A204.1 (cell line): ENCODE results near the gene ROR1.

Experiments
- FAIRE-seq: peaks from 2 replicates; lab custom pipeline; 2012; peaks lifted over from hg19 to GRCh38; lab: Jason Lieb, UNC

The ROR1 gene

GRCh38 chr1:63913533-63913932 is 139.7 kb downstream of the ROR1 start:
- FAIRE-seq = no peak

GRCh38 chr1:63914241-63914640 is 140.4 kb downstream of the ROR1 start:
- no peak for FAIRE-seq

GRCh38 chr1:63914706-63915105 is 140.9 kb downstream of the ROR1 start:
- no peak for FAIRE-seq

- FAIRE-seq = no peak
Measured at GRCh38 chr1:63915121-63915520, 141.3 kb downstream of the ROR1 start.

- FAIRE-seq = no peak
Measured at GRCh38 chr1:63916485-63917360, 142.9 kb downstream of the ROR1 start.

- FAIRE-seq = no peak
Measured at GRCh38 chr1:63917571-63918417, 144.0 kb downstream of the ROR1 start.

- no peak for FAIRE-seq
Measured at GRCh38 chr1:63918418-63918945, 144.7 kb downstream of the ROR1 start.

- FAIRE-seq = no peak
Measured at GRCh38 chr1:63920154-63921117, 146.6 kb downstream of the ROR1 start.

GRCh38 chr1:63921359-63921758 is 147.5 kb downstream of the ROR1 start:
- no peak for FAIRE-seq

- no peak for FAIRE-seq
Measured at GRCh38 chr1:63921802-63922201, 148.0 kb downstream of the ROR1 start.

GRCh38 chr1:63922848-63923247 is 149.0 kb downstream of the ROR1 start:
- FAIRE-seq = no peak

GRCh38 chr1:63923302-63923701 is 149.5 kb downstream of the ROR1 start:
- FAIRE-seq = no peak

- FAIRE-seq = no peak
Measured at GRCh38 chr1:63924600-63924999, 150.8 kb downstream of the ROR1 start.

- FAIRE-seq = no peak
Measured at GRCh38 chr1:63928186-63929105, 154.6 kb downstream of the ROR1 start.

GRCh38 chr1:63929106-63929478 is 155.3 kb downstream of the ROR1 start:
- FAIRE-seq = no peak

- FAIRE-seq = no peak
Measured at GRCh38 chr1:63931468-63931867, 157.7 kb downstream of the ROR1 start.

GRCh38 chr1:63934697-63935096 is 160.9 kb downstream of the ROR1 start:
- no peak for FAIRE-seq

GRCh38 chr1:63935143-63935542 is 161.3 kb downstream of the ROR1 start:
- no peak for FAIRE-seq

GRCh38 chr1:63935553-63935952 is 161.7 kb downstream of the ROR1 start:
- no peak for FAIRE-seq

- no peak for FAIRE-seq
Measured at GRCh38 chr1:63936276-63936675, 162.5 kb downstream of the ROR1 start.

- no peak for FAIRE-seq
Measured at GRCh38 chr1:63936801-63937200, 163.0 kb downstream of the ROR1 start.
